Measurements from ENCODE around the gene NPTN.

Gene NPTN

GRCh38 chr15:73633111-73633990, at the start of gene NPTN:
Gene NPTN, minus strand, starts transcription at chr15:73633389. Its CDS starts 174 bp downstream, at chr15:73633215.
- no peak for TF ChIP-seq CTCF (IDR thresholded peaks at IDR 0.05; ENCODE audit: low read depth, low read length)

DNA sequence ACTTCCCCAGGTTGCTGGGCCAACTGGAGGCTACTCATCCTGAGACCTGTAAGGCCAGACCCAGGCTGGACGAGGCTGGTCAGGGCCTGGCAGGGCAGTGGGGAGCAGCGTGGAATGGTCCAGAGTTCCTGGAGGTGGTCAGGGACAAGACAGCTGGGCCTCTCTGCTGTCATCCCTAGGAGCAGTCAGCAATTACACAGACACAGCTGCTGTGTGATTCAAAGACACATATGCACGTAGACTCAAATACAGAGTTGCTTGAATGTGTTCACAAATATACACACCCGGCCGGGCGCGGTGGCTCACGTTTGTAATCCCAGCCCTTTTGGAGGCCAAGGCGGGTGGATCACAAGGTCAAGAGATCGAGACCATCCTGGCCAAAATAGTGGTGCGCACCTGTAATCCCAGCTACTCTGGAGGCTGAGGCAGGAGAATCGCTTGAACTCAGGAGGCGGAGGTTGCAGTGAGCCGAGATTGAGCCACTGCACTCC, 49.5 kb upstream of the NPTN start:
- no peak for DNase-seq (ENCODE audit: extremely low read depth, low read depth)
- no peak for TF ChIP-seq CTCF (IDR thresholded peaks at IDR 0.05; ENCODE audit: low read depth, low read length)

More at GRCh38 chr15:73633111-73633990, at the start of gene NPTN:
- DNase-seq (ENCODE audit: extremely low read depth, low read depth): peak; percentile 93

GRCh38 chr15:73681856-73682599, 48.8 kb upstream of the NPTN start:
- TF ChIP-seq CTCF (IDR thresholded peaks at IDR 0.05; ENCODE audit: low read depth, low read length): no peak
- no peak for DNase-seq (ENCODE audit: extremely low read depth, low read depth)

DNA sequence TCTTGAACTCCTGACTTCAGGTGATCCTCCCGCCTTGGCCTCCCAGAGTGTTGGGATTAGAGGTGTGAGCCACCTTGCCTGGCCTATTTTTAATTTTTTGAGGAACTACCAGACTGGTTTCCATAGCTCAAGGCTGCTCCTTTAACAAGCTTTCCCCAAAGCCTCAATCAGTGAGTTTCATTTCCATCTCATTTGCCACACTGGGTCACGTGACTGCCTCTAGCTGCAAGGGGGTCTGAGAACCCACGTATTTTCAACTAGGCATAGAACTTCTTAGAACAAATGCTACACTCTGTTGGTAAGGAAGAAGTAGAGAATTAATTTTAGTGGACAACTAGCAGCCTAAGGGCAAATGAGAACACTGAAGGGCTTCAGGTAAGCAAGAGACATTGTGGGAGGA, 47.9 kb upstream of the NPTN start:
- no peak for TF ChIP-seq CTCF (IDR thresholded peaks at IDR 0.05; ENCODE audit: low read depth, low read length)
- no peak for DNase-seq (ENCODE audit: extremely low read depth, low read depth)

DNA sequence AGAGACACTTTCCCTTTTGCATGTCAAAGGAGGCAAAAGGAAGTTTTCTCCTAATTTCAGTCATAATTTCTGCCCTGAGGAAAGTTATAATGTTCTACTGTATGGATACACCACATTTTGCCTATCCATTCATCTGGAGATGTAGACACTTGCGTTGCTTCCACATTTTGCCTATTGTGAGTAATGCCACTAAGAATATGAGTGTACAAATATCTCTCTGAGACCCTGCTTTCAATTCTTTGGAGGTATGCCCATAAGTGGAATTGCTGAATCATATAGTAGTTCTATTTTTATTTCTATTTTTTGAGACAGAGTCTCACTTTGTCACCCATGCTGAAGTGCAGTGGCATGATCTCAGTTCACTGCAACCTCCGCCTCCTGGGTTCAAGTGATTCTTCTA, 47.4 kb upstream of the NPTN start:
- DNase-seq (ENCODE audit: extremely low read depth, low read depth): no peak
- no peak for TF ChIP-seq CTCF (IDR thresholded peaks at IDR 0.05; ENCODE audit: low read depth, low read length)

DNA sequence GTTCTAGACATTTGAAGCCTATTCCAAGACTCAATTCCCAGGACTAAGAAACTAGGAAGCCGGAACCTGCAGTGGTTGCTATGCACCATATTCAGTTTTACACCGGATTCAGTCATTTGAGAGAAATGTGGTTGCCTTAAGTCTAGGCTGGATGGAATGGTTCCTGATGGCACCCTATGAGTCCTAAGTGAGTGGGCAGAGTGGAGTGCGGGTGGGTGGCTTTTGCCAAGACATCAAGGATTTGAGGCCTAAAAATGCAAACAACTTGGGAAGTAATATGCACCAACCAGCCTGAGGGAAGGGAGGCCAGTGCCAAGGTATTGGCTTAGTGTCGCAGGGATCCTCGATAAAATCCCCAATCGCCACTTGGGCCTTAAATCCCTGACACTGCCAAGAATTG, 46.8 kb upstream of the NPTN start:
- no peak for DNase-seq (ENCODE audit: extremely low read depth, low read depth)
- no peak for TF ChIP-seq CTCF (IDR thresholded peaks at IDR 0.05; ENCODE audit: low read depth, low read length)

DNA sequence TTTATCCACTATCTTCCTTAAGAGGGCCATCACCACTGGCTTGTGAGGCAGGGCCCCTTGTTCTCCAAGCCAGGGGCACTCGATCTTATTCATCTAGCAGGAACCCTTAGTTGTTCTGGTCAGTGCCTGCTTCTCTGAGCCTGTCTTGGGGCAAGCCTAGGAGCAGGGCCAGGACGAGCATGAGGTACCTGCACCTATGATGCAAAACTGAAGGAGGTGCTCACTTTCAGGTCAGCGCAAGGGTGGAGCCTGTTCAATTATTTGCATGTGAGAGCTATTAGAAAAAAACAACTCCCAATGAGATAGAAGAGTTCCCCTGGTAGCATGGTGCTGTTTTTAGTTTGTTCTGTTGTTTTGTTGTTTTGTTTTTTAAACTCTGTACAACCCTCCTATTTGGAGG, 46.0 kb upstream of the NPTN start:
- TF ChIP-seq CTCF (IDR thresholded peaks at IDR 0.05; ENCODE audit: low read depth, low read length): no peak
- no peak for DNase-seq (ENCODE audit: extremely low read depth, low read depth)
